ENCODE data around the gene ALDH7A1. TPM values are rescaled to one million over a fixed set of nuclear protein-coding genes. Genes with fewer than 3 reads are reported as not detected.

The ALDH7A1 gene
- total and polyA plus RNA-seq, 11 donors, result 12.3 to 67.6 (median 30.9) TPM

GRCh38 chr5:126525630-126526245, 69.3 kb downstream of the ALDH7A1 start:
- ATAC-seq, result peak; percentile 67 to 93 (median 86)

DNA sequence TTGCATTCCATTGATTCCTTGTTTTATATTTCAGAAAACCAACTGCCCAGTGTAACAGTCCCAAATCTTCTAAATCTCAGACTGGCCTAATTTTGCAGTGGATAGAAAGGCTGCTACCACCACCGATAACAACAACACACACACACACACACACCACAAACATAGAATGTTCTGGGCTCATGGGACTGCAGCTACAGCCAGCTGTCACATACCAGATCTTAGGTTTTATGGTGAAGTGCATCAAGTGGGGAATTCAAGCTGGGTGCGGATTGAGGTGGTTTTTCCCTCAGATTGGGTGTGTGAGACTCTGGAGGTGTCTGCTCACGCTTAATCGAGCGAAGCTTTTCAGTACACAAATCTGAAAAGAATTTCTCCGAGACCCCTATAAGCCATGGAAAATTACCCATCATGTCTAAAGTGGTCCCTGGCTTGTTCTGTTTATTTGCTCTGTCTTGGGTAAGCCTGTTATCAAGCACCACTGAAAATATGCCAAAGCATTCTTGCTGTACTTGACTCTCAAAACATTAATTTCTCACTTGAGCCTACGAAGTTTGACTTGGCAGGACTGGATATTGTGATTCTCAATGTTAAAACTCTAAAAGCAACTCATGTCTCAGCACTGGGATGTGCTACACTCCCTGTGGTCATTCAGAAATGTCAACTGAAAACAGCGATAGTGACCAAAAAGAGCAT, 71.1 kb downstream of the ALDH7A1 start:
- peak overlapping the region in 4 of 12 donors; percentile 46 to 70 (median 60) for H3K27ac ChIP-seq
- no peaks in the 10 kb centered on the region for H3K36me3 ChIP-seq
- peaks cover 0 to 35% (median 16%) of the 10 kb centered on the region in 12 donors for H3K4me1 ChIP-seq
- ATAC-seq (no peak), DNase-seq (no peak)
- H3K27me3 ChIP-seq, result no peaks in the 10 kb centered on the region
- H3K4me3 ChIP-seq, result no peak overlapping the region
- intact Hi-C loops (cut with DNase I), result loop anchor here in 1 of 10 donors (10.0 kb wide), 1 partner anchor 1779 kb away; the partner anchor contains the start of gene ZNF608
- TF ChIP-seq POLR2A (IDR thresholded peaks at IDR 0.05) (no peak), CTCF (IDR thresholded peaks at IDR 0.05) (no peak)
- 70 to 82% (median 74%) methylated on average over 8 of the region's 8 CpGs for WGBS, 4 donors
- peaks cover 0 to 11% (median 0%) of the 10 kb centered on the region in 12 donors for H3K9me3 ChIP-seq

More at GRCh38 chr5:126525630-126526245, 69.3 kb downstream of the ALDH7A1 start:
- Histone ChIP-seq H3K4me1 (peaks cover 0 to 23% (median 7%) of the 10 kb centered on the region in 12 donors), H3K4me3 (no peak overlapping the region), H3K27me3 (no peaks in the 10 kb centered on the region), H3K9me3 (peaks cover 0 to 11% (median 0%) of the 10 kb centered on the region in 12 donors), H3K27ac (peak overlapping the region; percentile 46 to 79 (median 72)), H3K36me3 (no peaks in the 10 kb centered on the region)
- WGBS, 4 donors, result 28 to 47% (median 38%) methylated on average over 5 of the region's 5 CpGs
- DNase-seq, result peak; percentile 71 to 88 (median 77)
- TF ChIP-seq POLR2A (IDR thresholded peaks at IDR 0.05), result peak in 1 of 2 donors; percentile 49
- no peak for TF ChIP-seq CTCF (IDR thresholded peaks at IDR 0.05)
- intact Hi-C loops (cut with DNase I), result loop anchor here in 1 of 10 donors (10.0 kb wide), 1 partner anchor 1781 kb away; the partner anchor contains the start of gene ZNF608

- H3K27me3 ChIP-seq, result no peaks in the 10 kb centered on the region
- no peaks in the 10 kb centered on the region for H3K36me3 ChIP-seq
- H3K4me1 ChIP-seq, result peaks cover 0 to 33% (median 16%) of the 10 kb centered on the region in 12 donors
- H3K9me3 ChIP-seq, result peaks cover 0 to 3% (median 0%) of the 10 kb centered on the region in 12 donors
- TF ChIP-seq POLR2A (IDR thresholded peaks at IDR 0.05), result no peak
- no peak for TF ChIP-seq CTCF (IDR thresholded peaks at IDR 0.05)
- ATAC-seq (no peak), DNase-seq (no peak)
- intact Hi-C loops (cut with DNase I), result loop anchor here in 1 of 10 donors (10.0 kb wide), 1 partner anchor 1776 kb away; the partner anchor contains the start of gene ZNF608
- peak overlapping the region in 1 of 12 donors; percentile 83 for H3K27ac ChIP-seq
- H3K4me3 ChIP-seq, result no peak overlapping the region
Measured at GRCh38 chr5:126521130-126521529, 73.9 kb downstream of the ALDH7A1 start.

- intact Hi-C loops (cut with DNase I), result loop anchor here in 1 of 10 donors (10.0 kb wide), 1 partner anchor 1776 kb away; the partner anchor contains the start of gene ZNF608
- TF ChIP-seq CTCF (IDR thresholded peaks at IDR 0.05), result no peak
- TF ChIP-seq POLR2A (IDR thresholded peaks at IDR 0.05), result no peak
- H3K36me3 ChIP-seq, result no peaks in the 10 kb centered on the region
- peak overlapping the region in 4 of 12 donors; percentile 9 to 83 (median 56) for H3K27ac ChIP-seq
- H3K4me1 ChIP-seq, result peaks cover 0 to 30% (median 13%) of the 10 kb centered on the region in 12 donors
- no peaks in the 10 kb centered on the region for H3K27me3 ChIP-seq
- no peak overlapping the region for H3K4me3 ChIP-seq
- ATAC-seq (no peak), DNase-seq (no peak)
- H3K9me3 ChIP-seq, result no peaks in the 10 kb centered on the region
Measured at GRCh38 chr5:126520593-126520953, 74.4 kb downstream of the ALDH7A1 start.
